DOHH2 (cell line): ENCODE results near the gene ENGASE.
A peak's percentile ranks its signal among the peaks of the same experiment; 100 is the strongest.

ENCODE experiments used
- CTCF ChIP-seq: fragments of 200-600 bp; sonication (generic); IDR thresholded peaks from one replicate; pipeline ENCODE4 v1.5.1; 2014; ENCODE audit warnings: antibody characterized with exemption, mild to moderate bottlenecking, low read depth, low read length; ENCODE audit not compliant: poor library complexity, severe bottlenecking
- EZH2phosphoT487 ChIP-seq: fragments of 200-600 bp; sonication (generic); IDR thresholded peaks from 2 replicates; pipeline ENCODE4 v1.6.1; 2017; ENCODE audit warnings: borderline replicate concordance, mild to moderate bottlenecking, antibody characterized with exemption, low read length, moderate library complexity, mixed read lengths

GRCh38 chr17:79045842-79046196, 28.8 kb upstream of the ENGASE start:
- TF ChIP-seq CTCF, result peak; percentile 89
- no peak for TF ChIP-seq EZH2phosphoT487
